K562 (cell line): Measurements from ENCODE around the gene UTRN. TPM values are rescaled to one million over a fixed set of nuclear protein-coding genes. Genes with fewer than 3 reads are reported as not detected.

Experiments used
- ATAC-seq: fragments of 200-7000 bp; cut with Tn5 transposase; 3 replicates; pipeline ENCODE4 v1.9.1; 2020; ENCODE audit warnings: moderate library complexity
- BruUV-seq: library from RNA; stranded (reverse); fragments of 400-500 nt; replicated peaks from 2 replicates; lab custom pipeline; 2021; lab: Mats Ljungman, UMichigan
- CTCF ChIA-PET: fragments of 300-600 bp; formaldehyde crosslinking; extraction: SDS; loops from one replicate; lab custom pipeline; 2021; ENCODE audit warnings: low intra/inter-chr PET ratio; lab: Yijun Ruan, JAX
- POLR2A ChIA-PET: fragments of 300-600, 350-650 bp; sonication (Branson Sonifier 250); formaldehyde crosslinking; extraction: SDS; loops from one replicate; lab custom pipeline; 2021; ENCODE audit warnings: antibody characterized with exemption, inconsistent platforms; lab: Yijun Ruan, JAX
- DNase-seq, 4 experiments: peaks; one replicate each; pipeline versions ENCODE4 v3.0.0 to v3.0.0-alpha.2; 2011 to 2018; ENCODE audit warnings: low spot score in 3 of 4, mixed read lengths in 3 of 4; ENCODE audit errors: extremely low read depth in 1 of 4
- FAIRE-seq: peaks from 2 replicates; lab custom pipeline; 2011; peaks lifted over from hg19 to GRCh38; lab: Jason Lieb, UNC
- H2AFZ ChIP-seq: 2 replicates; pipeline ENCODE4 v1.6.0; 2011; ENCODE audit warnings: low read depth, low read length, control low read depth, inconsistent platforms
- H3K27ac ChIP-seq: fragments of 200-600 bp; 3 replicates; pipeline ENCODE4 v1.8.0; 2011; ENCODE audit warnings: low read depth, mild to moderate bottlenecking, control low read depth, inconsistent platforms, low read length, moderate library complexity, mixed read lengths; ENCODE audit errors: extremely low read depth
- H3K27me3 ChIP-seq, 2 experiments: fragments of 300-600 bp in 1 of 2; 2 replicates in 1 of 2; 3 replicates in 1 of 2; pipeline versions ENCODE4 v1.6.0 to v1.8.0; 2011; ENCODE audit warnings: inconsistent platforms in 2 of 2, low read length in 2 of 2, mild to moderate bottlenecking in 1 of 2, mixed read lengths in 1 of 2, moderate library complexity in 1 of 2; ENCODE audit not compliant: control insufficient read depth in 2 of 2, insufficient read depth in 2 of 2
- H3K36me3 ChIP-seq: fragments of 300-600 bp; 3 replicates; pipeline ENCODE4 v1.8.0; 2011; ENCODE audit warnings: mild to moderate bottlenecking, low read length, inconsistent platforms; ENCODE audit not compliant: control insufficient read depth, insufficient read depth
- H3K4me1 ChIP-seq, 2 experiments: fragments of 200-600 bp in 1 of 2; replicated peaks in 1 of 2; 2 replicates in 1 of 2; 3 replicates in 1 of 2; pipeline versions ENCODE4 v1.5.1 to v1.8.0; 2011; ENCODE audit warnings: inconsistent platforms in 2 of 2, low read length in 2 of 2, mild to moderate bottlenecking in 1 of 2, mixed read lengths in 1 of 2, moderate library complexity in 1 of 2; ENCODE audit not compliant: control insufficient read depth in 2 of 2, insufficient read depth in 2 of 2
- H3K4me2 ChIP-seq: 2 replicates; pipeline ENCODE4 v1.6.1; 2011; ENCODE audit warnings: low read length, control low read depth, inconsistent platforms, mixed read lengths; ENCODE audit not compliant: insufficient read depth
- H3K4me3 ChIP-seq: fragments of 200-600 bp; sonication (generic), shearing (Covaris generic); 2 replicates; pipeline ENCODE4 v1.5.1; 2016; ENCODE audit warnings: control low read depth, inconsistent platforms
- H3K79me2 ChIP-seq: fragments of 200-600 bp; 3 replicates; pipeline ENCODE4 v1.8.0; 2011; ENCODE audit warnings: low read length, inconsistent platforms; ENCODE audit not compliant: control insufficient read depth, insufficient read depth
- H3K9ac ChIP-seq, 2 experiments: 2 replicates each; pipeline versions ENCODE4 v1.6.0 to v1.6.1; 2011; ENCODE audit warnings: low read depth in 2 of 2, low read length in 2 of 2, control low read depth in 1 of 2, inconsistent platforms in 1 of 2, mild to moderate bottlenecking in 1 of 2, mixed read lengths in 1 of 2; ENCODE audit not compliant: insufficient read depth in 1 of 2
- H3K9me1 ChIP-seq: one replicate; pipeline ENCODE4 v1.6.0; 2011; ENCODE audit warnings: inconsistent platforms, mild to moderate bottlenecking, low read length, moderate library complexity; ENCODE audit not compliant: control insufficient read depth, insufficient read depth
- H3K9me3 ChIP-seq: replicated peaks from 2 replicates; pipeline ENCODE4 v1.5.1; 2011; ENCODE audit warnings: low read depth, low read length, inconsistent platforms; ENCODE audit not compliant: control insufficient read depth, insufficient read depth
- H4K20me1 ChIP-seq: replicated peaks from 2 replicates; pipeline ENCODE4 v1.6.1; 2011; ENCODE audit warnings: low read length, inconsistent platforms, mixed read lengths; ENCODE audit not compliant: control insufficient read depth, insufficient read depth
- FOXP1 ChIP-seq: sonication (generic); formaldehyde crosslinking; IDR thresholded peaks from 2 replicates; pipeline ENCODE4 v1.8.0; 2022; ENCODE audit warnings: mild to moderate bottlenecking, missing genetic modification reagents
- MBD2 ChIP-seq: sonication (generic); IDR thresholded peaks from 2 replicates; pipeline ENCODE4 v1.6.1; 2016; ENCODE audit warnings: low read depth, borderline replicate concordance
- SMAD3 ChIP-seq: fragments of 450-650 bp; formaldehyde crosslinking; conservative IDR thresholded peaks from 2 replicates; pipeline ENCODE4 v1.4.0; 2020; ENCODE audit warnings: mild to moderate bottlenecking
- TCFL5 ChIP-seq: fragments of 250-450 bp; sonication (Bioruptor Pico); conservative IDR thresholded peaks from 2 replicates; pipeline ENCODE4 v1.6.1; 2021; ENCODE audit warnings: mild to moderate bottlenecking, moderate library complexity, matching md5 sums
- ZNF436 ChIP-seq: fragments of 250-450, 450-650 bp; sonication (Bioruptor Pico); formaldehyde crosslinking; IDR thresholded peaks from 2 replicates; pipeline ENCODE4 v1.7.0; 2020; ENCODE audit warnings: mild to moderate bottlenecking
- ZNF57 ChIP-seq: fragments of 450-650 bp; formaldehyde crosslinking; IDR thresholded peaks from 2 replicates; pipeline ENCODE4 v1.4.0; 2020; ENCODE audit warnings: mild to moderate bottlenecking, moderate library complexity
- ZNF75A ChIP-seq: fragments of 450-650 bp; formaldehyde crosslinking; IDR thresholded peaks from 2 replicates; pipeline ENCODE4 v1.4.0; 2020; ENCODE audit warnings: mild to moderate bottlenecking
- ZNF764 ChIP-seq: fragments of 250-450 bp; sonication (Bioruptor Pico); IDR thresholded peaks from 2 replicates; pipeline ENCODE4 v1.4.0; 2020; ENCODE audit warnings: low read depth, mild to moderate bottlenecking, moderate library complexity
- whole genome bisulfite sequencing: fragments of 100-300 bp; shearing (Covaris generic); methylation state at CpG from one replicate; pipeline ENCODE4 v1.1.6; 2016; ENCODE audit warnings: low coverage, mixed read lengths; ENCODE audit not compliant: insufficient coverage; ENCODE audit errors: missing lambda C conversion rate; 5-methylcytosine and 5-hydroxymethylcytosine counted together
- in situ Hi-C: fragments of 300-500 bp; cut with MboI; formaldehyde crosslinking; loops from 4 replicates; pipeline ENCODE4 v1.15.0; 2018; ENCODE audit warnings: inconsistent platforms, mixed read lengths
- intact Hi-C: fragments of 100-400 bp; cut with micrococcal nuclease; formaldehyde crosslinking; loops from 2 replicates; pipeline ENCODE4 v1.14.2; 2022
- polyA plus RNA-seq, 8 experiments: library from polyadenylated mRNA; depleted of rRNA in 4 of 8; stranded (reverse) in 5 of 8; unstranded in 3 of 8; fragments of >200 nt; fragmentation: Nextera tagmentation in 2 of 8; fragmentation: Illumina TruSeq in 1 of 8; extraction: Ambion mirVana in 2 of 8; extraction: Trizol in 1 of 8; gene quantifications; 2 replicates each; pipeline versions ENCODE4 v1.2.1 to v1.2.3, GENCODE V29; 2011 to 2014; ENCODE audit warnings: inconsistent platforms in 1 of 8, missing spikeins in 1 of 8
- total RNA-seq, 7 experiments: library from RNA; depleted of rRNA in 6 of 7; stranded (reverse); fragments of >200 nt in 6 of 7; fragmentation: Illumina TruSeq in 2 of 7; extraction: Trizol in 2 of 7; gene quantifications; 2 replicates each; pipeline versions ENCODE4 v1.2.1 to v1.2.3, GENCODE V29; 2011 to 2021; ENCODE audit warnings: low replicate concordance in 1 of 7
- TF ChIP-seq, protein P1 (sequence below): fragments of 250-450 bp; sonication (Bioruptor Pico); IDR thresholded peaks from 2 replicates; pipeline ENCODE4 v1.9.0; 2021; ENCODE audit warnings: mild to moderate bottlenecking, inconsistent platforms
- TF ChIP-seq, protein P2 (sequence below): fragments of 250-450 bp; sonication (Bioruptor Pico); IDR thresholded peaks from 2 replicates; pipeline ENCODE4 v1.8.0; 2021; ENCODE audit warnings: borderline replicate concordance, mild to moderate bottlenecking, moderate library complexity; ENCODE audit not compliant: poor library complexity, severe bottlenecking
- TF ChIP-seq, protein P3 (sequence below): fragments of 450-650 bp; IDR thresholded peaks from 2 replicates; pipeline ENCODE4 v1.6.1; 2016; ENCODE audit warnings: borderline replicate concordance

UTRN gene
- total and polyA plus RNA-seq, 9 of the 15 experiments (the other 6 are each of a cell fraction or from before 2014, with no cell fraction given) = 0.94 to 22.4 (median 10.0) TPM

DNA sequence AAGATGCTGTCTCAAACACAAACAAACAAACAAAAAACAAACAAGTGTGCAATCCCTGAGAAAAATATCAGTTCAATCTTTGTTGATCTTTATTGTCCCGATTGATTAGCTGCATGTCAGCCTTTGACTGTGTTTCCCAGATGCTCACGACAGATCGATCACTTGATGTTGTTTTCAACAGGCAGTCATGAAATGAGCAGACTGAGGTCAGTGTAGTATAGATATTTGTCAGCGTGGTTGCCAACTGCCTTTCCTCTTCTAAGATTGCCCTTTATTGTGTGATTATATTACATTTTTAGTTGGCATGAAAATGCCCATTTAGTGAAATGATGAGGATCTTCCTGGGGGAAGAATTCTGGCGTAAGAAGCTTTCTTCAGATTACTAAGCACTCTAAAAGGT, 25.6 kb downstream of the UTRN start:
- H3K9ac ChIP-seq = no peak overlapping the region
- ChIA-PET POLR2A (interaction anchor here (0.7 kb wide), 1 partner anchor 25 kb away, joined by 3 read pairs; no protein-coding TSS in a partner anchor), CTCF (no interaction called here)
- no peak overlapping the region for H2AFZ ChIP-seq
- H3K79me2 ChIP-seq = no peaks in the 10 kb centered on the region
- no peak overlapping the region for H3K4me2 ChIP-seq
- in situ Hi-C loops (no loop called here), intact Hi-C loops (no loop called here)
- H4K20me1 ChIP-seq = no peaks in the 10 kb centered on the region
- 9% methylated on average over 5 of the region's 5 CpGs for WGBS
- no peaks in the 10 kb centered on the region for H3K9me3 ChIP-seq
- no peak for FAIRE-seq
- peaks cover 13 to 26% of the 10 kb centered on the region in 2 experiments; a peak in 4 of 5 replicates for H3K27me3 ChIP-seq
- H3K4me1 ChIP-seq = no peaks in the 10 kb centered on the region; a peak in 1 of 5 replicates
- no peak for DNase-seq
- H3K4me3 ChIP-seq = no peak overlapping the region
- no peak overlapping the region for H3K27ac ChIP-seq
- H3K36me3 ChIP-seq = no peaks in the 10 kb centered on the region
- H3K9me1 ChIP-seq = no peaks in the 10 kb centered on the region
- no TSS peak for BruUV-seq
- no peak for TF ChIP-seq FOXP1 (CRISPR knock-in tag)
- TF ChIP-seq, protein P1, sequence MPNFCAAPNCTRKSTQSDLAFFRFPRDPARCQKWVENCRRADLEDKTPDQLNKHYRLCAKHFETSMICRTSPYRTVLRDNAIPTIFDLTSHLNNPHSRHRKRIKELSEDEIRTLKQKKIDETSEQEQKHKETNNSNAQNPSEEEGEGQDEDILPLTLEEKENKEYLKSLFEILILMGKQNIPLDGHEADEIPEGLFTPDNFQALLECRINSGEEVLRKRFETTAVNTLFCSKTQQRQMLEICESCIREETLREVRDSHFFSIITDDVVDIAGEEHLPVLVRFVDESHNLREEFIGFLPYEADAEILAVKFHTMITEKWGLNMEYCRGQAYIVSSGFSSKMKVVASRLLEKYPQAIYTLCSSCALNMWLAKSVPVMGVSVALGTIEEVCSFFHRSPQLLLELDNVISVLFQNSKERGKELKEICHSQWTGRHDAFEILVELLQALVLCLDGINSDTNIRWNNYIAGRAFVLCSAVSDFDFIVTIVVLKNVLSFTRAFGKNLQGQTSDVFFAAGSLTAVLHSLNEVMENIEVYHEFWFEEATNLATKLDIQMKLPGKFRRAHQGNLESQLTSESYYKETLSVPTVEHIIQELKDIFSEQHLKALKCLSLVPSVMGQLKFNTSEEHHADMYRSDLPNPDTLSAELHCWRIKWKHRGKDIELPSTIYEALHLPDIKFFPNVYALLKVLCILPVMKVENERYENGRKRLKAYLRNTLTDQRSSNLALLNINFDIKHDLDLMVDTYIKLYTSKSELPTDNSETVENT (CRISPR knock-in tag) = no peak
- no peak for ATAC-seq

DNA sequence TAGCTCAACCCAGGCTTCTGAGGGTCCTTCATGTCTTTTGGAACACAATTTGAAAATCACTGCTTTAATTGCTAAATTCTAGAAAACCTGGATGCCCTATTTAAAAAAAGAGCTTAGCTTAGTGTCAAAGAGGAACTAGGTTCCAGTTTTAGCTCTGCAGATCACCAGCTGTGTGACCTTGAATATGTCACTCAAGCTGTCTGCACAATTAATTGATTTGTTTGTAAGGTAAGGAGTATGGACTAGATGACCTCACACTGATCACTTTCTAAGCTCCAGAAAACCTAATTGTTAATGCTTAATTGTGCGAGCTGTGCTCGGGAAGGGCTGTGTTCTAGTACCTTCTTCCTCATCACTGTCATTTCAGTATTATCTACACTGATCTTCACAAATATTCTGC, 26.2 kb downstream of the UTRN start:
- Histone ChIP-seq H3K36me3 (no peaks in the 10 kb centered on the region), H3K4me2 (no peak overlapping the region), H3K9me1 (no peaks in the 10 kb centered on the region), H4K20me1 (no peaks in the 10 kb centered on the region), H3K4me3 (no peak overlapping the region), H3K9ac (no peak overlapping the region), H3K9me3 (no peaks in the 10 kb centered on the region), H3K4me1 (no peaks in the 10 kb centered on the region; a peak in 1 of 5 replicates), H3K27ac (no peak overlapping the region), H3K27me3 (peaks cover 16 to 26% of the 10 kb centered on the region in 2 experiments; a peak in 4 of 5 replicates), H2AFZ (no peak overlapping the region), H3K79me2 (no peaks in the 10 kb centered on the region)
- POLR2A ChIA-PET = interaction anchor here (0.7 kb wide), 1 partner anchor 26 kb away, joined by 3 read pairs; no protein-coding TSS in a partner anchor
- WGBS = 5% methylated on average over 2 of the region's 2 CpGs
- no TSS peak for BruUV-seq
- ATAC-seq (no peak), DNase-seq (no peak), FAIRE-seq (no peak)
- CTCF ChIA-PET = no interaction called here
- in situ Hi-C loops (no loop called here), intact Hi-C loops (no loop called here)
- TF ChIP-seq MBD2 (no peak), ZNF57 (CRISPR knock-in tag) (no peak), ZNF436 (CRISPR knock-in tag) (no peak), SMAD3 (CRISPR knock-in tag) (no peak), TCFL5 (CRISPR knock-in tag) (no peak), ZNF75A (no peak), FOXP1 (CRISPR knock-in tag) (no peak), ZNF764 (CRISPR knock-in tag) (no peak)
- TF ChIP-seq, protein P2, sequence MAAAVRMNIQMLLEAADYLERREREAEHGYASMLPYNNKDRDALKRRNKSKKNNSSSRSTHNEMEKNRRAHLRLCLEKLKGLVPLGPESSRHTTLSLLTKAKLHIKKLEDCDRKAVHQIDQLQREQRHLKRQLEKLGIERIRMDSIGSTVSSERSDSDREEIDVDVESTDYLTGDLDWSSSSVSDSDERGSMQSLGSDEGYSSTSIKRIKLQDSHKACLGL = no peak
- TF ChIP-seq, protein P3, sequence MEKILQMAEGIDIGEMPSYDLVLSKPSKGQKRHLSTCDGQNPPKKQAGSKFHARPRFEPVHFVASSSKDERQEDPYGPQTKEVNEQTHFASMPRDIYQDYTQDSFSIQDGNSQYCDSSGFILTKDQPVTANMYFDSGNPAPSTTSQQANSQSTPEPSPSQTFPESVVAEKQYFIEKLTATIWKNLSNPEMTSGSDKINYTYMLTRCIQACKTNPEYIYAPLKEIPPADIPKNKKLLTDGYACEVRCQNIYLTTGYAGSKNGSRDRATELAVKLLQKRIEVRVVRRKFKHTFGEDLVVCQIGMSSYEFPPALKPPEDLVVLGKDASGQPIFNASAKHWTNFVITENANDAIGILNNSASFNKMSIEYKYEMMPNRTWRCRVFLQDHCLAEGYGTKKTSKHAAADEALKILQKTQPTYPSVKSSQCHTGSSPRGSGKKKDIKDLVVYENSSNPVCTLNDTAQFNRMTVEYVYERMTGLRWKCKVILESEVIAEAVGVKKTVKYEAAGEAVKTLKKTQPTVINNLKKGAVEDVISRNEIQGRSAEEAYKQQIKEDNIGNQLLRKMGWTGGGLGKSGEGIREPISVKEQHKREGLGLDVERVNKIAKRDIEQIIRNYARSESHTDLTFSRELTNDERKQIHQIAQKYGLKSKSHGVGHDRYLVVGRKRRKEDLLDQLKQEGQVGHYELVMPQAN = no peak
